GM18861 (cell line): ENCODE data around the gene RWDD1.
A peak's percentile ranks its signal among the peaks of the same experiment; 100 is the strongest.

Experiments used
- ATAC-seq: cut with Tn5 transposase; IDR thresholded peaks from one replicate; pipeline ENCODE4 v1.9.1; 2021; ENCODE audit not compliant: unreplicated experiment

Gene RWDD1, protein sequence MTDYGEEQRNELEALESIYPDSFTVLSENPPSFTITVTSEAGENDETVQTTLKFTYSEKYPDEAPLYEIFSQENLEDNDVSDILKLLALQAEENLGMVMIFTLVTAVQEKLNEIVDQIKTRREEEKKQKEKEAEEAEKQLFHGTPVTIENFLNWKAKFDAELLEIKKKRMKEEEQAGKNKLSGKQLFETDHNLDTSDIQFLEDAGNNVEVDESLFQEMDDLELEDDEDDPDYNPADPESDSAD

DNA sequence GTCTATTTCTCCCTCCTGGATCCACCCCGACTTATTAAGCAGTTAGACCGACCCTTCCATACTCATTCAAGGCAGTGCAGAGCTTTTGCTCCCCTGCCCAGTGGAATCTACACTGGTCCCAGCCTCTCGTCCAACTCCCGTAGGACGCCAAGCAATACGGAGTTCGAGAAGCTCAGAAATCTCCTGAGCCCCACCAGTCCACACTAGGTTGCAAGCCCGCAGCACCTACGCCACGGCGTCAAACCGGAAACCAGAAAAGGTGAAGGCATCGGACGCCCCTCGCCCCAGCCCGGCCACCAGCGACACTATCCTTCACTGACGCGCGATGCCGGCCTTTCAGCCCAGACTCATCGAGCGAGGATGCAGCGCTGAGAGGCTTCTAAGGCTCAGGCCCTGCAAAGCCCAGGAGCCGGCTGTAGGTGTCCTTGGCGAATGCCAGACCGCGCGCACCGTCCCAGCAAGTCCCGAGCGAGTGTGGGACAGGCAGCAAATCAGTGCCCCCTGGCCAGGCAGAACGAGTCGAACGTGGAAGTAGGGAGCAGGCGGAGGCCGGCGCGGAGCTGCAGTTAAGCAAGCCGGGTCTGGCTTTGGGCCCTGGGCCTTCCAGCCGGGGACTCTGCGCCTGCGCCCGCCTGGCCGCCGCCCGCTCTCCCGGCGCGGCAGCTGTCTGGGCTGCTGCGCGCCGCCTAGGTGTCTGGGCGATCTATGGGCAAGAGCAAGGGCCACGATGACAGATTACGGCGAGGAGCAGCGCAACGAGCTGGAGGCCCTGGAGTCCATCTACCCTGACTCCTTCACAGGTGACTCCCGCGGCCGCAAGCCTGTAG, at the start of gene RWDD1:
Gene RWDD1 (plus strand): TSS at position 649 of the 827 bp plus-strand sequence. CDS start 79 bp downstream, at position 728.
- peak; percentile 92 for ATAC-seq

DNA sequence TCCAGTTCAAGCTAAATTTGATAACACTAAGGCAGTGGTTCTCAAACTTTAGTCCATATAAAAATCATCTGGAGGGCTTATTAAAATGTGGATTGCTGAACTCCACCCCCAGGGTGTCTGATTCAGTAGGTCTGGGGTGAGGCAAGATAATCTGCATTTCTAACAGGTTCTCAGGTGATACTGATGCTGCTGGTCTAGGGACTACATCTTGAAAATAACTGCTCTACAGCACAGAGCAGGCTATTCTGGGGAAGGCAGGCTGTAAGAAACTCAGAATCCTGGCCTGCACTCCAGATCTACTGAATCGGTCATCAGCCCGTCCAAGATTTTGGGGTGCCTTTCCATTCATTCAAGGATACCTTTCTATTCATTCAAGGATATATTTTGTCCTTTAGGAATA, 48.4 kb upstream of the RWDD1 start:
- ATAC-seq, result no peak

DNA sequence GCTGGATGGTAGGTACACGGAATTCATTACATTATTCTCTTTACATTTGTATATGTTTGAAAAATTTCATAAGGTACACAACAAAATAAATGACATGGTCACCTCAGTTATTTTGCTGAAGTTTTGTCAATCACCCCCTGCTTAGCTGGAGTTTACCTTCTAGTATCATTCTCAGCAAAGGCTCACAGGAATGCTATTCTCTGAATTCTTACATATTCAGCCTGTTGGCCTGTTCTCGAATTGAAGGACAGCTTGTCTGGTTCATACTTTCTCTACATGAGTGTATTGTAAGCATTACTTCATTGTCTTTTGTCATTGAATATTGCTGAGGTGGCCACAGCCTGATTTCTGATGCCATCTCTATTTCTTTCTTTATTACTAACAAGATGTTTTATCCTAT, 47.1 kb upstream of the RWDD1 start:
- no peak for ATAC-seq

DNA sequence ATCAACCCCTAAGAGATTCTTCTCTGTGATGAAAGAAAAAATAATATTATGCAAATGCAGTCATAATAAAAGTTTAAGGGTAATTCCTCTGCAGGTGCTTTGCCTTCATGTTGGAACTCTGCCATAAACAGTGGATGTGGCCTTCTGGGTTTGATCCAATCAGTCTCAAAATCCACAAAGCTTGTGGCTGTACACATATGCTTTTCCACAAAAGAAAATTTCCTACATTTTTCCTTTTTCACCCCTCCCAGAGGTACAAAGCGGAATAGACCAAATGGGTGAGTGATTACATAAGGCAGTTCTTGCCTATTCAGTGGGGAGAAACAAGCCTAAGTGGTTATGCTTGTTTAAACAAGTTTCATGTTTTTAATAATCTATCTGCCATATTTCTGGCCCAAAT, 43.2 kb upstream of the RWDD1 start:
- no peak for ATAC-seq

DNA sequence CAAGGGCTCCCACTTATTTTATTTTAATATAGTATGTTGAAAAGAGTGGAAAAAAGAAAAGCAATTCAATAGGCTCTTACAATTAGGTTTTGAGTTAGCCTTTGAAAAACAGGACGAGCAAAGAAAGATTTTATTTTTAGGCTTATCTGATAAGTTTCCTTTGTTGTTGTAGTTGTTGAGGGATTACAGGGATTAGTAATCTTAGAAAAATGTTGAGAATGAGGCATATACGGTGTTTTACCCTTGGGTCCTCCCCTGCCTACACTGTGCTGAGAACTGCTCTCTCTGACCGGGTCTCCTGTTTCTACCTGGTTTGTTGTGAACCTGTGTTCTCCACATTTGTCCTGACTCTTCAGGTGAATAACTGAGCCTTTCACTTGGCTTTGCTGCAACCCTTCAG, 42.5 kb upstream of the RWDD1 start:
- ATAC-seq, result no peak

DNA sequence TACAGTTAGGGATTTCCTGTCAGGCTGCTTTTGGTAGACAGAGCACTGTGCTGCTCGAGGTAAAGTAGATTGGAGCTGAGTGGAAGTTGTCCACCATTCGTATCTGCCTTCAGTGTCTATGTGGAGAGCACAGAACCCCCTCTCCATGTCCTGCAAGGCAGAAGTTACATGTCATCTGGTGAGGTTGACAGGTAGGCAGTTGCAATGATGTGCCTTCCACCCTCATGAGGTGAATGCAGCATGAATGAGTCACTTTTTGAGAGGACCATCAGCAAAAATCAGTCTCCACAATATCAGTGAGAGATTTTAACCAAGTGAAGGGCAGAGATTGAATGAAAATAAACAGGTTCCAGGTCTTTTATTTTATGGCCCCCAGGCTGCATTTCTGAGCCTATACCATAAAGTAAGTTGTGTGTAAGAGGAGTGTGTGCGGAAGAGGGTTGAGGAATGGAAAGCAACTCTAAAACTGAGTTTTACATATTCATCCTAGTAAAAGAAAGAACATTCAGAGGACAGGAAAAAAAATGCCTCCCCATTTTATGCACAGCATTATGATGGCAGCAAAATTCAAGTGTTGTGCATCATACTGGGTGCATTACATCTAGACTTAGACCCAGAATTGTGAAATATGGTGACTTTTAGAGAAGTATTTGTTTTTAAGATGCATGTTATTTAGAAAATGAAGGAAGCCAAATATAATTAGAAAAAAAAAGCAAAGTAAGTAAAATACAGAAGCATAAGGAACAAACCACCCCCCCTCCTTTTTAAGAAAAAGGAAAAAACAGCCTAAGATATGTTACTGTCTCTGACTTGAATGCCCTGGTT, 41.6 kb upstream of the RWDD1 start:
- ATAC-seq, result no peak

DNA sequence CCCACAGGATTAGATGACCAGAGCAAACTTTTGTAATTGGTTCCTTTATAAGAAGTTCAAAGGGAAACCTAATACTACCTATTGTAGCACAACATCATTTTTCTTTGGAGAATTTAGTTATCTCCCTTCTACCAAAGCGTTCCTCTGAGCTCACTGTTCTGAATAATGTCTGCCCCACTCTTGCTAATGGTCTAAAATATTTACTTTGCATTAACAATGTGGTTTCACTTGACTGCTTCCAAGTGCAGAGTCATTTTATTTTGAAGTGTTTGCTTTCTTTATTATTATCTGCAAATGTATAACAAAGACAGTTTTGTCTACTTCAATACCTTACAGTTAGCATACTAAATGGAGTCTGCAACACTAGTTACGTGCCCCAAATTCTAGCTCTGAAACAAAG, 40.9 kb upstream of the RWDD1 start:
- no peak for ATAC-seq

DNA sequence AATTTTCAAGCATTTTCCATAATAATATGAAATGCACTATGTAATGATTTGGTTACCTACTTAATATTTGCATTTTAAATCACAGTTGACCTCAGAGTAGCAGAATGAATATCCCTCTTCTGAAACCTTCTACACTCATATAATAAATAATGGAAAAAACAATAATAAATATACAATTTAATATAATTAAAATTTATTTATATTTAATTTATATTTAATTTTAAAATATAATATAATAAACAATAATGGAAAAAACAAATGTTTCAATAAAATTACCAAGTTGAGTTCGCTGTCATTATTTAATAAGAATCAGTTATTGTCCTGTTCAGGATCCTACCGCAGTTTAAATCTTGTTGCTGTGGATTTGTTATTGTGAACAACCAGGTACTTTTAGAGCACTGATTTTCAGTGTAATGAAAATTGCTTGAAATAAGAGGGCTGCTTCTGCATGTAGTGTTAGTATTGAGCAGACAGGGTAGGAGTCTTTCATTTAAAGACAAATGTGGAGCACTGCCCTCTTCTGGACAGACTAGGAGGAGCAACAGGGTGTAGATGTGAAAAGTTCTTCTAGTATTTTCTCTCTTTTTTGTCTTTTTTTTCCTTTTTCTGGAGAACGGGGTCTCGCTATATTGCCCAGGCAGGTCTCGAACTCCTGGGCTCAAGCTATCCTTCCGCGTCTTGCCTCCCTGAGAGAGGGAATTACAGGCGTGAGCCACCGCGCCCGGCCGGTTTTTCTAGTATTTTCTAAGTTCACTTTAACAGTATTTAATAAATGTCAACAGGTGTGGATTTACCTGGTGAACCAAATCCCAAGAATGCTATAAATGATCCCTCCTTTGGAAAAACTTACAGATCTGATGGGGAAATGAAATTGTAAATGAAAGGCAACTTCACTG, 39.4 kb upstream of the RWDD1 start:
- ATAC-seq, result peak; percentile 50

DNA sequence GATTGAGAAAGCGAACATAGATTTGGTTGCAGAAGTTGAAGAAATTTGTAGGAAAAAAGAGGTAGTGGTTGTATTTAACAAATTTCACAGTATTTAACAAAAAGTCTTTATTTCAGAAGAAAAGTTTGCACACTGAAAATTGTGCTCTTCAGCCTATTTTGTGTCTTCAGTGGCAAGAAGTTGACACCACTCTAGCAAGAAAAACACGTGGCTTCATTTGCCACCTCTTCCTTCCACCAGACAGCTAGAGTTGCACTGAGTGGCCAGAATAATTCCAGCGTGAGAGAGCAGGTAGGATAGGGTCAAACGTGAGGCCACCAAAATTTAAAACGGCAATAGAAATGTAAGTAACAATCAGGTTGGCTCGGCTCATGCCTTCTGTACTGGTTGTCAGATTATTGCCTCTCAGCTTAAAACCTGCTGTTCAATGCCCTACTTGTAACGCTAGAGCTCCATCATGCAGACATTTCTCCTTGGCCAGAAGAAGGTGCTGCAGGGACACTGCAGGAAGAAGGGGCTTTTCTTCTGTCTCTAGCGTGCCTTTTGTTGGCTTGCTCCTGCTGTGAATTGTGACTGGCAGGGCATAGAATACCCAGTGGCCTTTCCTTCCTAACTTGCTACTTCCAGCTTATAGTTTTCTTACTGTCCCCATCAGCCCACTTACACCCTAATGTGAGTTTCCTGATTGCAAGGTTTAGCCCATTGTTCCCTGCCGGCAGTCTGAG, 37.9 kb upstream of the RWDD1 start:
- no peak for ATAC-seq

DNA sequence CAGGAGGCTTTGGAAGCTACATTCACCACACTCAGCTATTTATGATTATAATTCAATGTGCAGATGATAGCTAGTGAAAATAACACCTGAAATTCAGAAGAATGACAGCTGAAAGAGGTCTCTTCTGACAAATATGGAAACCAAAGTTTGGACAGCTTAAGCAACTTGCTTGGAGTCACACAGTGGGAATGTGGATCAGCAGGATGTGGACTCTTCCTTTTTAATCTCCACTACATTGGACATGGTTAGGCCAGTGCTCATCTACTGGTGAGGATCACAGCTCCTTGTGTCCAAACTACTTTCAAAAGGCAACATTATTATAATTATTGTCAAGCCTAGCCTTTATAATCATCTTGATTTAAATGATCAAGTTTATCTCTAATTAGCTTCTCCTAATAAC, 36.2 kb upstream of the RWDD1 start:
- ATAC-seq, result no peak

DNA sequence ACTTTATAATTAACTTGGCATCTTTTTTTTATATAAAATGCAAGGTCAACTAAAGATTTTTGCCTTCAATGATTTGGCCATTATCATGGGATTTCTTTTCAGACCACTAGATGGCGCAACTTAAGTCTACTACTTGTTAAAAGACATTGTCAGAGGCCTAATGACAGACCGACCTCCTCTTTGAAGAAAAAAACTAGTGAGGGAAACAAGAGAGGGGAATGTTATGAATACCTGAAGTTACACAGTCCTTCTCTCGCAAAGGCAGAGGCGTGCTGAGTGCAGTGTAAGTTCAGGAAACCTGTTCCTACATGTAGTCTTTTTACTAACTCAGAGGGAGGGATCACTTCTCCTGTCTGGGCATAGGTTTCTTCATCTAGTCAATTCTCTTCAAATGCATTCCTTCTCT, 35.1 kb upstream of the RWDD1 start:
- ATAC-seq, result peak; percentile 50

DNA sequence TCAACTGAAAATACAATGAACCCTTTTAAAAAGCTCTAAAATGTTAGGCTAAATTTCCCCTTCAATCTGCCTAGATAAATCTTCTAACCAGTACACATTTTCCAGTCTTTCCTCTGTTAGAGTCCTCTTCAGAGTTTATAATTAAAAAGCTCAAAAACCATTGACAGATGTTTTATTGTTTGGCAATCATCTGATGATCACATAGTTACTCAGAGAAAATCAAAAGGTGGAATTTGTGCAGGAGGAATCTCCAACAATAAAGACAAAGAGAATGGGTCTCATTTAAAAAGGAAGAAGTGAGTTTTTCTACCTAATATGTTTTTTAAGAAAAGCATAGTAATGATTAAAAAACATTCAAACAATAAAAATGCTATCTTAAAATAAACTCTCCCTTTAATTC, 28.9 kb upstream of the RWDD1 start:
- ATAC-seq, result no peak

DNA sequence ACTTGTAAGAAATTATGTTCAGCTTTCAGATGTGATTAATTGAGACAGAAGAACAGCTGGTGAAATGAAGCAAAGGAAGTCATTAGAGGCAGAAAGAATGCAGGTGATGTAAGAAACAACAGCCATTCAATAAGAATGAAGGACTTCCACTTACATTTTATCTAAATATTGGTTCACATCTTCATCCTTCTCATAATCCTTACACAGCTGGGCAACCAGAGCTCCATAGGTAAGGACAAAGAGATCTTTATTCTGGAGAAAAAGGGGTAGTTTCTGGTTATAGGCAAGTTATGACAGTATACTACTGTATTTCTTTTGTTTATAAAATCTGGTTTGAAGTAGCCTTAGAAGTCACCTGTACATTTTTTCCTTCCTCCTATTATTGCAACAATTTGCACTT, 28.2 kb upstream of the RWDD1 start:
- ATAC-seq, result no peak

DNA sequence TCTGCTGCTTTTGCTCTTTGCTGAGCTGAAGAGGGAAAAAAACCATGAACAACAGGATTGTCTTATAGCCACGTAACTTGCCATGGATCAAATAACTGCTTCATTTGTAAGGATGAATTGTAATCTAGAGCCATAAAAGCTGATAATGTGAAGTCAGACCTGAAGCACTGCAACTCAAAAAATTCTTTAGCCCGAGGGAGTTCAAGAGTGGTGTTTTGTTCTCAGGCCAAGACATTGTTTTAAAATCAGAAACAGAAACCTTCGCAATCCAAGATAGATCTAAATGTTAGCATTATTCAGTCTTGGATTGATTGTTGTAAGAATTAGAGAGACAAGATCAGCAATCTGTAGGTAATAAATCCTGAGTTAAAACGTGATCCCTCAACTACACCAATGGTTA, 25.7 kb upstream of the RWDD1 start, which contains the start of gene TRAPPC3L:
Gene TRAPPC3L (minus strand): TSS at position 34 of the 400 bp plus-strand sequence. CDS start 170 bp downstream, outside the sequence.
- no peak for ATAC-seq

DNA sequence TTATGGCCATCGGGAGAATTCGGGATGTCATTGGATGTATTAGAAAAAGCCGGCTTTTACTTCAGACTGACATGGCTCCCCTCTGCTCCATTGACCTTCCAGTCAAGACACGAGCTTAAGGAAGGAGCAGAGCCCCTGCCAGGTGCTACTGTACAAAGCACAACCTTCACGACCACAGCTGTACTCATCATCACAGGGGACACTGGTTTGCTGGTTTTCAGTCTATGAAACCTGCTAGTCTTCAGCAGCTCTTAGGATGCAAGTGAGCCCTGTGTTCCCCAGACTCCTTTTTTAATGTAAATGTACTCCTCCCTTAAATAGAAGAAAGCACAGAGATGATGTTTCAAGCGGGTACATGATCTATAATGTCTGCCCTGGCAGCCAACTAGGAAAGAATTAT, 23.9 kb upstream of the RWDD1 start:
- no peak for ATAC-seq

DNA sequence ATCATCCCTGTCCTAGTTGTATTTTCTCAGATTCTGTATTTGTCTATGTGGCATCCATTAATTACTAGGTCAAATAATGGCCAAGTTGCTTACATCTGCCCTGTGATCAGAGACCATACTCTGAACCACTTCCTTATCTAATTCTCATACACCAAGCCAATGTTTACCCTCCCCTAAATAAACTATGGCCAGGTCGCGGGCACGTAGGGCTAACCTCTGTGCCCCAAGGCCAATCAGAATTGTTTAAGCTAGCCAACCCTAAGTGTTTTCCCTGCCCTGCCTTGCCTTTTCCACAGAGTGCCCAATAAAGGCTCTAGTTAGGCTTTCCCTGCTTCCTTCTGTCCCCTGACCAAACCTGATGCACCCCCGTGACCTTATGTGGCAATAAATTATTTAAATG, 20.5 kb upstream of the RWDD1 start:
- ATAC-seq, result no peak

DNA sequence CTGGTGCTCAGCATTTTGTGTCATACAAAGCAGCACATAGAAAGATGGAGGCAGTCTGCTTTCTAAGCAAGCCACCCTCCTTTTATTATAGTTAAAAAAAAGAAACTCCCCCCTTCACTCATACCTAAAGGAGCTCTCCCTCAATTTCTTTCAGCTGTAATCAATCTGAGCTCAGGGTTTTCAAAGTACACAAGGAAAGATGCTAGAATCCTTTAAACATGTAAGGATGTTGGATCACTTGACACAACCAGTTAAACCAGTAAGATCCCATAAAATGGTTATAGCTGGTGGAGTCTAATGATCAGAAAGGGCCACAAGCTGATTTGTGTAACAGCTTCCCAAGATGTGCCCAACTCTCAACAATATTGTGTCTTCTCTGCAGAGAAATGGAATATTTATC, 17.9 kb upstream of the RWDD1 start, which contains the start of gene CALHM4:
Gene CALHM4 (plus strand): TSS at position 301 of the 400 bp plus-strand sequence. CDS start 43 bp downstream, at position 344.
- ATAC-seq, result no peak

DNA sequence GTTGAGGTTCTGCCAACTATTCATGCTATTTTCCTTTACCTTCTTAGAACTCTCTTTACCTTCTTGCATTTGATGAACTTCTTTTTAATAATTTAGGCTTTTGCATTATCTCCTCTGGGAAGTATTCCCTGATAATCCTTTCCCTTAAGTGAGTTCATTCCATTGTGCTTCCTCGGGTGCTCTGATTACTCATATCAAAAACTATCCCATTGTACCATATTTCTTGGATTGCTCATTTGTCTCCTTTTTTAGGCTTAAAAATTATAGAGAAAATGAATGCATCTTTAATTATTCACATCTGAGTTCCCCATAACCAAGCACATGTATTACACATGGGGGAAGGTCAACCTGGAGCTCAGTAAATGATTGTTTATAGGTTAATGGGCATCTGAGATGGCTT, 15.2 kb upstream of the RWDD1 start:
- no peak for ATAC-seq

DNA sequence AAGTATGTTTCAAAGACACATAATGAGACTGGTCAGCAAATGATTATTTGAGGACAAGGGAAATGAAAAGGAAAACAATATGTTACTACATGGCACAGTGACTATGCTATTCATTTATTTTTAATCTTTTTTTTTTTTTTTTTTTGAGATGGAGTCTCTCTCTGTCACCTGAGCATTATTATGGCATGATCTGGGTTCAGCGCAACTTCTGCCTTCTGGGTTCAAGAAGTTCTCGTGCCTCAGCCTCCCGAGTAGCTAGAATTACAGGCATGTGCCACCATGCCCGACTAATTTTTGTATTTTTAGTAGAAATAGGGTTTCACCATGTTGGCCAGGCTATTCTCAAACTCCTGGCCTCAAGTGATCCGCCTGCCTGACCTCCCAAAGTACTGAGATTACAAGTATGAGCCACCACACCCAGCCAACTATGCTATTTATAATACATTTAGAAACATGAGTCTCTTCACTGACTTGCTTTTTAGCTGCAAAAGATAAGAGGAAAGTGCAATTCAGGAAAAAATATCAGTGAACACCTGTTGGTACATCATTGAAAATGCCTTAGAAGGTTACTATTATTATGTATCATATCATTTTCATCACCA, 14.4 kb upstream of the RWDD1 start:
- ATAC-seq, result no peak
